NCI-H2171 (cell line): ENCODE data around the gene NUDT17.

Experiments
- DNase-seq: peaks from one replicate; lab custom pipeline; 2025; lab: John Stamatoyannopoulos, UW

NUDT17 gene

GRCh38 chr1:145891143-145891542 lies 45.7 kb downstream of the NUDT17 start:
- DNase-seq: no peak

GRCh38 chr1:145891587-145892485 lies 46.4 kb downstream of the NUDT17 start:
- DNase-seq: peak; percentile 91

GRCh38 chr1:145892486-145893087 lies 47.2 kb downstream of the NUDT17 start:
- DNase-seq: no peak

GRCh38 chr1:145893306-145894055 lies 48.1 kb downstream of the NUDT17 start:
- no peak for DNase-seq

DNA sequence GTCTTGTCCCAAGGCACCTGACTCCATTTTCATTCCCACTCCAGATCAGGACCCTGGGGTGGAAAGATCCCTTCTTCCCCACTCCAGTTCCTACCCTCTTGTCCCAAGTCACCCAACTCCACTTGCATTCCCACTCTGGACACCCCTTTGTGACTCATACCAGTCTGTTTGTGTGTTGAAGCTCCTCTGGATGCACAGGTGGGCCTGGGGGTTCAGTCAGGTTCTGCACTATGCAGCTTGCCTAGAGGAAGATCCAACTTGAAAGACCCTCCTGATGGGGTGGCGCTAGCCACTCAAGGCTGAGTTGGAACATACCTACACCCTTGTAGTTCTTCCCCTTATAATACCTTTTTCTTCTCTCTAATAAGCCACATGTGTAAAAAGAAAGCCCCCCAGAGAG lies 50.0 kb downstream of the NUDT17 start:
- DNase-seq: no peak

DNA sequence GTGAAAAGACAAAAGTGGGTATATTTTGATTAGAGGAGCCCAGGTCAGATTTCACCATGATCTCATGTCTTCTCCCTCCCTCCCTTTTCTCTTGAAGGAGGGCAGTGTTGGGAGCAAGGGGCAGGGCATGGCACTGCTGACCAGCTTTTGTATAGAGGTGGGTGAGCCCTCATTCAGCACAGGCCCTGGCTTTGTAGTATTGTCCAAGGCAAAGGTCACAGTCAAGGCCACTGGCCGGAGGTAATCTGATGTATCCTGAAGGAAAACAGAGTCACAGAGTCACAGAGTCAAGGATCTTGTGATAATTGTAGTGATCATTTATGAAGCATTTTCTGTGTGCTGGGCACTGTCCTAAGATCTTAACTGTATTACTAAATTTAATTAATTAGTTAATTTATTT lies 52.5 kb downstream of the NUDT17 start:
- no peak for DNase-seq
